ENCODE results near the gene SLC25A42.

SLC25A42 gene

DNA sequence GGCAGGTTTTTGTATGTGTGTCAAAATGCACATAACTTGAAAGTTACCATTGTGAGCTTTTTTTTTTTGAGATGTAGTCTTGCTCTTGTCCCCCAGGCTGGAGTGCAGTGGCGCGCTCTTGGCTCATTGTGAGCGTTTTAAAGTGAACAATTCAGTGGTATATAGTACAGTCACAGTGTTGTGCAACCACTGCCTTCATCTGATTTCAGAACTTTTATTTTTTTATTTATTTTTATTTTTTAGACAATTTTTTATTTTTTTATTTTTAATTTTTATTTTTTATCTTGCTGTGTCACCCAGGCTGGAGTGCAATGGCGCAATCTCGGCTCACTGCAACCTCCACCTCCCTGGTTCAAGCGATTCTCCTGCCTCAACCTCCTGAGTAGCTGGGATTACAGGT, 15.0 kb downstream of the SLC25A42 start:
- no peak overlapping the region for H3K4me3 ChIP-seq (ENCODE audit: low read length)
- TF ChIP-seq, protein P1, sequence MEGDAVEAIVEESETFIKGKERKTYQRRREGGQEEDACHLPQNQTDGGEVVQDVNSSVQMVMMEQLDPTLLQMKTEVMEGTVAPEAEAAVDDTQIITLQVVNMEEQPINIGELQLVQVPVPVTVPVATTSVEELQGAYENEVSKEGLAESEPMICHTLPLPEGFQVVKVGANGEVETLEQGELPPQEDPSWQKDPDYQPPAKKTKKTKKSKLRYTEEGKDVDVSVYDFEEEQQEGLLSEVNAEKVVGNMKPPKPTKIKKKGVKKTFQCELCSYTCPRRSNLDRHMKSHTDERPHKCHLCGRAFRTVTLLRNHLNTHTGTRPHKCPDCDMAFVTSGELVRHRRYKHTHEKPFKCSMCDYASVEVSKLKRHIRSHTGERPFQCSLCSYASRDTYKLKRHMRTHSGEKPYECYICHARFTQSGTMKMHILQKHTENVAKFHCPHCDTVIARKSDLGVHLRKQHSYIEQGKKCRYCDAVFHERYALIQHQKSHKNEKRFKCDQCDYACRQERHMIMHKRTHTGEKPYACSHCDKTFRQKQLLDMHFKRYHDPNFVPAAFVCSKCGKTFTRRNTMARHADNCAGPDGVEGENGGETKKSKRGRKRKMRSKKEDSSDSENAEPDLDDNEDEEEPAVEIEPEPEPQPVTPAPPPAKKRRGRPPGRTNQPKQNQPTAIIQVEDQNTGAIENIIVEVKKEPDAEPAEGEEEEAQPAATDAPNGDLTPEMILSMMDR (IDR thresholded peaks at IDR 0.05; ENCODE audit: insufficient read depth, low read depth, low read length, missing control alignments): no peak
- no peak for DNase-seq (ENCODE audit: low read depth)

DNA sequence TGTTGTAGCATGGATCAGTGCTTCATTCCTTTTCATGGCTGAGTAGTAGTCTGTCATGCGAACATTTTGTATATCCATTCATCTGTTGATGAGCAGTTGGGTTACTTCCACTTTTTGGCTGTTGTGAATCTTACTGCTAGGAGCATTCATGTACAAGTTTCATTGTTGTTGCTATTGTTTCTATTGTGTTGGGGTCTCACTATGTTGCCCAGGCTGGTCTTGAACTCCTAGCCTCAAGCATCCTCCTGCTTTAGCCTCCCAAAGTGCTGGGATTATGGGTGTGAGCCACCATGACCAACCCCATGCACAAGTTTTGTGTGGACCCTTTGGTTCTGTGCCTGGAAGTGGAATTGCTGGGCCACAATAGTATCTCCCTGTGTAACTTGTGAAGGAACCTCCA, 15.8 kb downstream of the SLC25A42 start:
- DNase-seq (ENCODE audit: low read depth): no peak
- no peak overlapping the region for H3K4me3 ChIP-seq (ENCODE audit: low read length)
- TF ChIP-seq, protein P1 (IDR thresholded peaks at IDR 0.05; ENCODE audit: insufficient read depth, low read depth, low read length, missing control alignments): no peak

DNA sequence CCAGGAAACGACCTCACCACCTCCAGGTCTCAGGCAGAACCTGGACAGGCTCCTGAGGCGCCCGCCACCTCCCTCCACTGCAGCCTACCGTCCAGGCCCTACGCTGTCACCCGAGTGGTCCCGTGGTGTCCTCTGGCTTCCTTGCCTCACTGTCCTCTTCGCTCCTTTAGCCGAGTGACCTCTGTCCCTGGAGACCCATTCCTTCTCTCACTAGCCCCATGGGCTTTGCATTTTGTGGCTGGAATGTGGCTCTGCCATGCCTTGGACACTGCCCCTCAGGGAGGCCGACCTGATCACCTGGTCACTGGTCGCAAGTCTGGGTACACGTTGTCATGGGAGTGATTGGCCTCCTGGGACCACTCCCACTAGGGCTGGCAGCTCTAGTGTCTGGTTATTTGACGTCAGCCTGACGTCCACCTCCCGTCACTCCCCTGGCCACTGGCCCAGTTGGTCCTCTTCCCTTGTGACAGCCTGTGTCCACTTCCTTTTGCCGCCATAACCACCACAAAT, 17.9 kb downstream of the SLC25A42 start:
- no peak for DNase-seq (ENCODE audit: low read depth)
- TF ChIP-seq, protein P1 (IDR thresholded peaks at IDR 0.05; ENCODE audit: insufficient read depth, low read depth, low read length, missing control alignments): no peak
- H3K4me3 ChIP-seq (ENCODE audit: low read length): no peak overlapping the region

DNA sequence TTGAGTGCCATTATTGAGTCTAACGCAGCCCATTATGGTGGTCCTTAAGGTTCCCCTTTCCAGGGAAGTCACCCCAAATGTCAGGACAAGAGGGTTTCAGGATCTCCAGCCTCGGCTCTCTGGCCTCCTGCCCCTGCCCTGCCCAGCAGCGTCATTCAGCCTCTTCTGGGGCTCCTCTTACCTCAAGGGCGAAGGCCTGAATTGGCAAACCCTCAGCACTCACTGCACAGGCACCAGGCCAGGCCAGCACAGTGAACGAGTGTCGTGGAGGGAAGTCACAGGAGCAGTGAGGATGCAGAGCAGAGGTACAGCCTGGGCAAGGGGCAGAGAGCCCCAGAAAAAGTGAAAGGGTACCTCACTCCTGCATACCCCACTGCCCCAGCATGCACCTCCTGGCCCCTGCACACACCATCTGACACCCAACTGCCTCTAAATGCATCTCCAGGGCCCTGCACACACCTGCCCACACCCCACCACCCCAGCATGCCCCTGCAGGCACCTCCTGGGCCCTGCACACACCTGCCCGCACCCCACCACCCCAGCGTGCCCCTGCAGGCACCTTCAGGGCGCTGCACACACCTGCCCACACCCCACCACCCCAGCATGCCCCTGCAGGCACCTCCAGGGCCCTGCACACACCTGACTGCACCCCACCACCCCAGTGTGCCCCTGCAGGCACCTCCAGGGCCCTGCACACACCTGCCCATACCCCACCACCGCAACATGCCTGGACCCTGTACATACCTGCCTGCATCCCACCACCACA, 19.8 kb downstream of the SLC25A42 start:
- no peak for DNase-seq (ENCODE audit: low read depth)
- no peak overlapping the region for H3K4me3 ChIP-seq (ENCODE audit: low read length)
- TF ChIP-seq, protein P1 (IDR thresholded peaks at IDR 0.05; ENCODE audit: insufficient read depth, low read depth, low read length, missing control alignments): no peak

DNA sequence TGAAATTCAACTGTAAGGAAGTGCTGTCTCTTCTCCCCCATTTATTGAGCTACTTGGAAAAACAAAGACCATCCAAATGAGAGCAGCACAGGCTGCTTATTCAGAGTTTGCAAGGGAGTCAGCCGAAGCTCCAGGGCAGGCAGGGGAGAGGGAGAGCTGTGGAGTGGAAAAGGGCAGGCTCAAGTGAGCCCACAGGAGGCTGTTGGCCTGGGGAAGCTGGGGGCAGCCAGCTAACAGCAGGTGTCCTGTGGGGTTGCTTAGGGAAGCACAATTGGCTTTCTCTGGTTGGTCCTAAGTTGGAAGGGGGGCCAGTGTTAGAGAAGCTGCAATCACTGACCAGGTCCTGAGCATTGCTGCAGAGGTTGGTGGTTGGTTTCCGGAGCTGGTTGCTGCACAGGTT, 23.9 kb downstream of the SLC25A42 start:
- TF ChIP-seq, protein P1 (IDR thresholded peaks at IDR 0.05; ENCODE audit: insufficient read depth, low read depth, low read length, missing control alignments): no peak
- DNase-seq (ENCODE audit: low read depth): no peak
- H3K4me3 ChIP-seq (ENCODE audit: low read length): no peak overlapping the region

DNA sequence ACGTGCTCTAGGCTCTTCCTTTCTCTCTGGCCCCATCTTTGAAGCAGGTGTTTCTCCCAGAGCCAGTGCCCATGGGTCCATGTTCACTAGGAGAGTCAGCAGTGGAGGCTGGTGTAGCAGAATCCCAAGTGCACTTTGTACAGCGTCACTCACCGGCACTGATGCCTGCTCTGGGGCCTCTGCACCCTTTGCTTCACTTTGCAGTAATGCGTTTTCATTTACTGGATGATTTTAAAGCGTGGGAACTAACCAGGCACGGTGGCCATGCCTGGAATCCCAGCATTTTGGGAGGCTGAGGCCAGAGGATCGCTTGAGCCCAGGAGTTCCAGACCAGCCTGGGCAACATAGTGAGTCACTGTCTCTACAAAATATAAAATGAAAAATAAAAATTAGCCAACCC, 30.7 kb downstream of the SLC25A42 start:
- no peak for DNase-seq (ENCODE audit: low read depth)
- TF ChIP-seq, protein P1 (IDR thresholded peaks at IDR 0.05; ENCODE audit: insufficient read depth, low read depth, low read length, missing control alignments): no peak

DNA sequence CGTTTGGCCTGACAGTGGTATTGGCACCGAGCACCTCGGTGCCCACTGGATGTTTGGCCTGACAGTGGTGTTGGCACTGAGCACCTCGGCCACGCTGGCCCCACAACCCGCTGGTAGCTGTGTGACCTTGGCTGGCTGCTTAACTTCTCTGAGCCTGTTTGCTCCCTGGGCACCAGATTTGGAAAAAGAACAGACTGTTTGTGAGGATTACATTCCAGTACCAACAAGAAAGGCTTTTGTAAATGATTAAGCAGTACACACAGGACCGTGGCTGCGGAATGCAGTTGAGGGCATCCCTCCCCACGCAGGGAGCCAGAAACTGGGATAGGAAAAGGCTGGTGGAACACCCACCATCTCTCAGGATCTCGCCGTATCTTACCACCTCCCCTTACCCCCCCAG, 31.9 kb downstream of the SLC25A42 start:
- no peak for DNase-seq (ENCODE audit: low read depth)
- H3K4me3 ChIP-seq (ENCODE audit: low read length): no peak overlapping the region
- TF ChIP-seq, protein P1 (IDR thresholded peaks at IDR 0.05; ENCODE audit: insufficient read depth, low read depth, low read length, missing control alignments): no peak

More for the DNA sequence above, 30.7 kb downstream of the SLC25A42 start:
- H3K4me3 ChIP-seq (ENCODE audit: low read length): no peak overlapping the region
